GM19239 (cell line): ENCODE results near the gene PPL.
"Not testable (repeated sequence)": the region's sequence is repeated elsewhere in the genome, so short reads cannot be mapped to it uniquely, and the experiment has no call there.

Source experiments
- DNase-seq: peaks from one replicate; pipeline ENCODE4 v3.0.0; 2011; ENCODE audit warnings: low spot score; ENCODE audit not compliant: insufficient read length
- FAIRE-seq: peaks from 2 replicates; lab custom pipeline; 2011; peaks lifted over from hg19 to GRCh38; lab: Jason Lieb, UNC

The PPL gene

GRCh38 chr16:4913130-4913773, 23.7 kb downstream of the PPL start:
- FAIRE-seq = no peak
- no peak for DNase-seq

GRCh38 chr16:4911970-4912386, 25.0 kb downstream of the PPL start:
- no peak for DNase-seq
- FAIRE-seq = no peak

- no peak for DNase-seq
- no peak for FAIRE-seq
These were observed 26.1 kb downstream of the PPL start for GRCh38 chr16:4910828-4911227.

- FAIRE-seq (no peak), DNase-seq (no peak)
These were observed 27.1 kb downstream of the PPL start for GRCh38 chr16:4909825-4910224.

GRCh38 chr16:4908854-4909401, 28.0 kb downstream of the PPL start:
- DNase-seq (no peak), FAIRE-seq (no peak)

DNA sequence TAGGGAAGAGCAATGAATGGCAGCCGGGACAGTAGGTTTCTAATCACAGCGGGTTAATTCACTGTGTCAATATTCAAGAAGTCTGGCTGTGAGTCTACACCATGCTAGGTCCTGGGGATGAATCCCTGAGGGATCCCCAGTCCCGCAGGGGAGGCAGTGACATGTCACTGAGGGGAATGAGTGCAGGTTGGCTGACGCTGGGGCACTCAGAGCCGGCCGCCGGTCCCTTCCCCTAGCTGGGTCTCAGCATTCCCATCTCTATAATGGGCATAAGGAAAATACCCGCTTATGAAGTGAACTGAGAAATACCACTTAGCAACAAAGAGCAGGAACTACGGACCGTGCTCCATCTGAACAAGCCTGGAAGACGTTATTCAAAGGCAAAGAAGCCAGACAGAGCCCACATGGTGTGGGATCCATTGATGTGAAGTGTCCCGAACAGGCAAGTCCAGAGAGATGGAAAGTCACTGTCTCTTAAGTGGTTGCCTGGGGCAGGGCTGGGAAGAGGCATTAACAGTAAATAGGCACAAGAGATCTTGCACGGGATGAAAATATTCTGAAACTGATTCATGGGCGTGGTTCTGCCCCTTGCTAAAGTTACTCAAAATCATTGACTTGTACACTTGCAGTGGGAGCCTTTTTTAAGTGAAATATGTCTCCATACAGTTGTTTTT, 31.9 kb downstream of the PPL start:
- no peak for DNase-seq
- FAIRE-seq = no peak

DNA sequence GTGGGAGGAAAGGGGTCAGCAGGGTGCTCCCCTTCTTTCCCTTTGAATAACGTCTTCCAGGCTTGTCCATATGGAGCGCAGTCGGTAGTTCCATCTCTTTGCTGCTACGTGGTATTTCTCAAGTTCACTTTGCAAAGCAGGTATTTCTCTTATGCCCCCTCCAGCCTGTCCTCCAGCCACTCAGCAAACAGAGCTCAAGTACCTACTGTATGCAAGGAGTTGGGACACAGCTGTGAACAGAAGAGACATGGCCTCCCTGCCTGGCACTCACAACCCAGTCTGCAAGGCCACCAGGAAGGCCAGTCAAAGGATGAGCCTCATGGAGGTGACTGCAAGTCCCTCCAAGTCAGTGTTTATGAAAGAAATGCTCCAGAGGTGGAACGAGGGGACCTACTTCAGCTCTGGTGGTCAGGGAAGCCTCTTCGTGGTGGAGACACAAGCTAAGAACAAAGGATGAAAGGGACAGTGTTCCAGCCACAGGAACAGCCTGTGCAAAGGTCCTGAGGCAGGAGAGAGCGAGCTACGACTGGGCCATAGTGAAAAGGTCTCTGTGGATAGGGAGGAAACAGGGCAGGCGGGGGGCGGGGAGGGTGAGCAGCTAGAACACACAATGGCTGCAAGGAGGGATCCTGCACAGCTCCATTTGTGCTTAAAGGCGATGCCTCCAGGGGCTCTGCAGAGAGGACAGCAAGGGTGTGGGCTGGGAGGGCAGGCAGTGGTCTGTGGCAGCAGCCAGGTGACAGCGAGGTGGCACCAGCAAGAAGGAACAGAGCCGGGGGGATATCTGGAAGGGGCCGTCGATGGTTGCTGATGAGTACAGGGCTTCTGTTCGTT, 32.6 kb downstream of the PPL start:
- FAIRE-seq = no peak
- no peak for DNase-seq

DNA sequence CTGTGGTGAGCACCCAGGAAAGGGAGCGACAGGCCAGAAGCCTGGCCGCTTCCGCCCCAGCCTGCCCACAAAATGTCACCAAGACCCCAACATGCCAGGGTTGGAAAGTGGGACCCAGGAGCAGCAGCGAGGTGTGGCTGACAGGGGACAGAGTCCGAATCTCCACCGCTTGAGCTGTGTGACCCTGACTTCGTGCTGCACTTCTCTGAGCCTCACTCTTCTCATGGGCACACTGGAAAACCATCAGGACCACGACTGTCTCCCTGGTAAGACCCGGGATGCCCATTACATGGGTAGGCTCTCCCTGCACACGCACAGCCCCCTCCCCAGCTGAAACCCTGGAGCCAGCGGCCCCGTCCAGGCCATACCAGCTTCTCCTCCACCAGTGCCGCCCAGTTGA, 34.9 kb downstream of the PPL start:
- FAIRE-seq (no peak), DNase-seq (no peak)

DNA sequence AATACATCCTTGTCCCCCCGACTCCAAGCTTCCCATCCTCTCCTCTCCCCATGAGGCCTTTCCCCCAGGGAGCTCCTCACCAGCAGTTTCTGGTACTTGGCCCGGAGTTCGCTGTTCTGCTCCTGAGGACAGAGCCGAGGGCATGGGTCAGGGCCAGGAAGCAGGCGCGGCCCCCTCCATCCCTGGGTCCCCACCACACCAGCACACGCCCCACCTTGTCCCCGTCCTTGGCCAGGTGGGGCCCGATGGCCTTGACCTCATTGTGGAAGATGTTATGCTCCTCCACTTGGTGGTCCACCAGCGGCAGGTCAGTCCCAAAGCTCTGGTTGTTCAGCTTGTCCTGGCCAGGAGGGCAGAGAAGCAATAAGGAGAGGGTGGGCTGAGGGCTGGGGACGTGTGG, 36.2 kb downstream of the PPL start:
- FAIRE-seq (no peak), DNase-seq (no peak)

DNA sequence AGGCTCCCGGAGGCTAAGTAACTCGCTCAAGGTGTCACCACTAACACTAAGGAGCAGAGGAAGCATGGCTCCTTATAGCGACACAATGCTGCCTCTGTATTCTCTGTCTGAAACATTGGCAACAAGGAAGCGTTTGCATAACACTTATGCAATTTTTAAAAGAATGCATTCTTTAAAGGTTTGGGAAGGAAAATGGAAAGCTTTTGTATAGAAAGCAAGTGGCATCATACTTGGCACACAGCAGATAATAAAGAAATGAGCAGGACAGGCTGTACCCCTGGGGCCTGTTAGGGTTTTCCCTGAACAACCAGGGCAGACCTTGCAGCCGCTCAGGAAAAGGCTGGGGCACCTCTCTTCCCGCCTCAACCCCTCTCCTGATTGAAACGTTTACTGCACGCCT, 36.9 kb downstream of the PPL start:
- DNase-seq (no peak), FAIRE-seq (no peak)

DNA sequence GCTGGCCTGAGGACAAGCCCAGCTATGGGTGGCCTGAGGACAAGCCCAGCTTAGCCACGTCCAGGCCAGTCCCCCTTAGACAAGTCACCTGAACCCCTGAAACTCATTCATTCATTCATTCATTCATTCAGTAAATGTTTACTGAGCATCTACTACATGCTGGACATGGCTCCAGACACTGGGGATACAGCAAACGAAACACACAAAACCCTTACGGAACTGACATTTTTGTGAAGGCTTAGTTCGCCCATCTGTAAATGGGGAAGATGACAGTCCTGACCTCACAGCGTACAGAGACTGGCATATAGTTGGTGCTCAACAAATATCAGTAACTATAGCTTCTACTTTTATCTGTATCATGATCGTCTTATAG, 37.5 kb downstream of the PPL start:
- FAIRE-seq (no peak), DNase-seq (no peak)

DNA sequence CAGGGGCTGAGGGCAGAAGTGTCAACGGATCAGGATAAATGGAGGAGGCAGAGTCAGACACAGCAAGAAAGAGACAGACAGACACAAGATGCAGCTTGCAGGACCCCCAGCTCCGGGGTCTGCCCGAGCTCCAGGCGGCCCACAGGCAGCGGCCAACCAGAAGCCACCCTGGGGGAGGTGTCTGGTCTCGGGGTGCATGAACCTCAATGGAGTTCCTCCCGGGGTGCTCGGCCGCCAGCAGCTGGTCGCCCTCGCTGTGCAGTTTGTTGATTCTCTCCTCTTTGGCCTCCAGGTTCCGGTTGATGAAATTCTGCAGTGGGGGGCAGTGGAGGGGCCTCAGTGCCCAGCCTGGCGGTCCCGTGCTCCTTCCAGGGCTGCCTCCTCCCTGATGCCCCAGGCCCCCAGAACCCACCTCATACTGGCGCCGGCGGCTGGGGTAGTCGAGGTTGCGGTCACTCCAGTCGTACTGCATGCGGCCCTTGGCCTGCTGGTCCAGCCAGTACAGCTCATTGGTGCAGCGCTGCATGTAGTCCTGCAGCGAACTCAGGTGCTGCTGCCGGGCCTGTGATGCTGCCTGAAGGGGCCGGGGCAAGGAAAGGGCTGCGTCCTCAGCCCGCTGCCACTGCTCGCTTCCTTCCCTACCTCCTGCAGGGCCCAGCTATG, 38.0 kb downstream of the PPL start:
- DNase-seq = no peak
- FAIRE-seq = no peak

- FAIRE-seq (no peak), DNase-seq (no peak)
These were observed 39.6 kb downstream of the PPL start for GRCh38 chr16:4897328-4897727.

DNA sequence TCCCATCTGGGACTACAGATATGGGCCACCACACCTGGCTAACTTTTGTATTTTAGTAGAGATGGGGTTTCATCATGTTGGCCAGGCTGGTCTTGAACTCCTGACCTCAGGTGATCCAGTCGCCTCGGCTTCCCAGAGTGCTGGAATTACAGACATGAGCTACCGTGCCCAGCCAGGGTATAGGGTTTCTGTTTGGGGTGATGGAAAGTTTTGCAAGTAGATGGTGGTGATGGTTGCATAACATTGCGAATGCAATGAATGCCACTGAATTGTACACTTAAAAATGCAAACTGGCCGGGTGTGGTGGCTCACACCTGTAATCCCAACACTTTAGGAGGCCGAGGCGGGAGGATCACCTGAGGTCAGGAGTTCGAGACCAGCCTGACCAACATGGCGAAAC, 40.2 kb downstream of the PPL start:
- not testable (repeated sequence) for DNase-seq, FAIRE-seq

GRCh38 chr16:4895366-4895765, 41.6 kb downstream of the PPL start:
- FAIRE-seq (no peak), DNase-seq (no peak)

DNA sequence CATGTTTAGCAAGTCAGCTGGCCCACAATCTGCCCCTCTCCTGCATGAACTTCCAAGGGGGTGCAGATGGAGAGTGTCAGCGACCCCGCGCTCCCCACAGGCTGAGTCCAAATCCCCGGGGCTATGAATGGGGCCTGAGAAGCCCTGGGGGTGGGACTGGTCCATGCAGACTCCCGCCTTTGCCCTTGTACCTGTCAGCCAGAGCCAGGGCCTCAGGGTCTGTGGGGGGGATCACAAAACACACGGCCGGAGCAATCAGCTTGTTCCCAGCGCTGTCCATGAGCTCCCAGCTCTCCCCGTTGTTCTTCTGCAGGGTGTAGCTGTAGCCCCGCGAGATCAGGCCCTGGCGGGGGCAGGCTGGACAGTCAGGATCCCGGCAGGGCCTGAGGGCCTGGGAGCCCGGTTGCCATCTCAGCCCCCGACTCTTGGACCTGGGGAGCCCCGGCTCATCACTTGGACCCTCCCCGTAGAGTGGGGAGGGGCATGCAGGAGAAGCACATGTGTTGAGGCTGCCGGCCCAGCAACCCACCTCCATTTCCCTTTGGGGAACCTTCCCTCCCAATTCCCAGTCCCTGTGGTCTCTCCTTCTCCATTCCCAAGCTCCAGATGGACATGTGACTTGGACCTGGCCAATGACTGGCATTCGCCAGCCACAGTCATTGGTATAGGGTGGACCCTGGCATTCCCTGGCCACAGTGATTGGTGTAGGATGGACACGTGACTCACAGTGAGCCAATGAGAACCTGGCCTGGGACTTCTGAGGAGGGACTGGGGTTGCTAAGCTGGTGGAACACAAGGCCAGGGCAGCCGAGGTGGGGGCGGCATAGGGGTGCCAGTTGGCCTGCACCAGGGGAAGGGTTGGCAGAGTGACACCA, 42.4 kb downstream of the PPL start:
- no peak for FAIRE-seq
- DNase-seq = no peak

DNA sequence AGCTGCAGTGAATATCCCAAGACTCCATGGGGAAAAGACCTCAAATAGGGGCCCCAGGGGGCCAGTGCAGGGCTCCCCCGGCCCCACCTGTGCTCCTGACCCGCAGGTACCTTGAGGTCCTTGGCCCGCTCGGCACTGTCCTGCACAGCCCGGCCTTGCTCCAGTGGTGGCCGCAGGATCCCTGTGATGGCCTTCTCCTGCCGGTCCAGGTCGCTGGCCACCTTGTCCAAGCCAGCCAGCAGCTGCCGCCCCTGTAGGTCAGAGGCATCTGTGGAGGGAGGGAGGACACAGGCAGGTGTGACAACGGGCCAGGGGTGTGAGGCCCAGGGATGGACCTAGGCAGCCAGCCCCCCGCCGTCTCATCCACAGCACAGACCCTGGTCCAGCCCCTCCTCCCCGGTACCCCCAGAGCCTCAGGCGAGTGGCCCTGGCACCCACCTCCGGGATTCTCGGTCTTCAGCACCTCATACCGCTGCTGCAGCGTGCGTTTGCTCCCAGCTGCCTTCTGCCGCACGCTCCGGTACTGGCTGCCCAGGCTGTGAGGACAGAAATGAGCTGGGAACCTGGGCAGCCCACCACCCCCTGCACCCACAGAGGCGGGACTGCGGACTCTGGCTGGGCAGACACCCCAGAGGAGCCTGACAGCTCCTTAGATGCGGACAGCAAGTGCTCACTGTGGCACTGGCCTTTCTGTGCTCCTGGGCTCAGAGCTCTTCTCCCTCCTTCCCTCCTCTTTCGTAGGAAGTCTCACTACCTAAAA, 43.7 kb downstream of the PPL start:
- DNase-seq (no peak), FAIRE-seq (no peak)

- FAIRE-seq = no peak
These were observed 44.4 kb downstream of the PPL start for GRCh38 chr16:4892361-4893102.

More at GRCh38 chr16:4892361-4893102, 44.4 kb downstream of the PPL start:
- DNase-seq = no peak
